ENCODE results near the gene PRR5L.
"Not testable (repeated sequence)": the region's sequence is repeated elsewhere in the genome, so short reads cannot be mapped to it uniquely, and the experiment has no call there.

Gene PRR5L

GRCh38 chr11:36469881-36470802, 174.1 kb downstream of the PRR5L start:
- TF ChIP-seq ZFX (IDR thresholded peaks at IDR 0.05; ENCODE audit: borderline replicate concordance) (no peak), CTCF (IDR thresholded peaks at IDR 0.05) (no peak)
- H3K27ac ChIP-seq, result no peak overlapping the region

GRCh38 chr11:36471577-36471976, 175.5 kb downstream of the PRR5L start:
- H3K27ac ChIP-seq, result no peak overlapping the region

GRCh38 chr11:36475192-36475591, 179.1 kb downstream of the PRR5L start:
- no peak overlapping the region for H3K27ac ChIP-seq
- TF ChIP-seq ZFX (IDR thresholded peaks at IDR 0.05; ENCODE audit: borderline replicate concordance) (no peak), CTCF (IDR thresholded peaks at IDR 0.05) (no peak)

More at GRCh38 chr11:36471577-36471976, 175.5 kb downstream of the PRR5L start:
- TF ChIP-seq ZFX (IDR thresholded peaks at IDR 0.05; ENCODE audit: borderline replicate concordance) (no peak), CTCF (IDR thresholded peaks at IDR 0.05) (no peak)

- H3K27ac ChIP-seq, result no peak overlapping the region
- TF ChIP-seq CTCF (IDR thresholded peaks at IDR 0.05), result peak; percentile 54
- no peak for TF ChIP-seq ZFX (IDR thresholded peaks at IDR 0.05; ENCODE audit: borderline replicate concordance)
Observed at GRCh38 chr11:36478700-36479329, 182.7 kb downstream of the PRR5L start.

GRCh38 chr11:36480833-36481232, 184.7 kb downstream of the PRR5L start:
- TF ChIP-seq CTCF (IDR thresholded peaks at IDR 0.05) (no peak), ZFX (IDR thresholded peaks at IDR 0.05; ENCODE audit: borderline replicate concordance) (no peak)
- H3K27ac ChIP-seq, result no peak overlapping the region

- H3K27ac ChIP-seq, result not testable (repeated sequence)
Observed at GRCh38 chr11:36483042-36483441, 187.0 kb downstream of the PRR5L start.

- no peak overlapping the region for H3K27ac ChIP-seq
- TF ChIP-seq ZFX (IDR thresholded peaks at IDR 0.05; ENCODE audit: borderline replicate concordance) (no peak), CTCF (IDR thresholded peaks at IDR 0.05) (no peak)
Observed at GRCh38 chr11:36485298-36486002, 189.4 kb downstream of the PRR5L start.

All from 22Rv1 (cell line).